GM18867 (cell line): ENCODE data around the gene ZNF518B.
"Not testable (repeated sequence)": the region's sequence is repeated elsewhere in the genome, so short reads cannot be mapped to it uniquely, and the experiment has no call there.

ENCODE experiments used
- ATAC-seq: cut with Tn5 transposase; IDR thresholded peaks from one replicate; pipeline ENCODE4 v1.9.1; 2021; ENCODE audit warnings: mild to moderate bottlenecking, moderate library complexity; ENCODE audit not compliant: unreplicated experiment

Gene ZNF518B

DNA sequence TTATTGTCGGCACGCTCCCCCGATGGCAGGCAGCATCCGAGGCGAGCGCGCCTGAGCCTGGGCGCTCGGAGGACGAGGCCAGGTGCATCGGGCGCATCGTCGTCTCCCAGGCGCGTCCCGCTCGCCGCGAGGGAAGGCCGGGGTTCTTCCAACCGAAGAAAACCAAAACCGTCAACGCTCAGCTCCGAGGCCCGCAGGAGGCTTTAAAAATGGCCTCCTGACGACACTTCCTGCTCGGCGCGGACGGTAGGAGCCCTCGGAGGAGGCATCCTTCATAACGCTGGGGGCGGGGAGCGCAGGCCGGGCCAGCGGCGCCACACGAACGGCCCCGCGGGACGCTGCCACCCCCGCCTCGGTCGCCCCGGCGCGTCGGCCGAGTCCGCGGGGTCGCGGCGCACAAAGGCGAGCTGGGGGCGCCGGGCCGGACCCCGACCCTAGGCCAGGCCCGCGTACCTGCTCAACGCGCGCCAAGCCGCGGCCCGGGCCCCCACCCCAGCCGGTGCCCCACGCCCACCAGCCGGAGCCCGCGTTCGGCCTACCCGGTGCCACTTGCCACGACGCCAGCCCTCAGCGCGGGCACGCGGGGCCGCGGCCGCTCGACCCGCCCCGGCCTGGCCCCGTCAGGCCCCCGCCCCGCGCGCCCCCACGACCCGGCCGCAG, 501 bp downstream of the ZNF518B start:
- peak; percentile 65 for ATAC-seq

DNA sequence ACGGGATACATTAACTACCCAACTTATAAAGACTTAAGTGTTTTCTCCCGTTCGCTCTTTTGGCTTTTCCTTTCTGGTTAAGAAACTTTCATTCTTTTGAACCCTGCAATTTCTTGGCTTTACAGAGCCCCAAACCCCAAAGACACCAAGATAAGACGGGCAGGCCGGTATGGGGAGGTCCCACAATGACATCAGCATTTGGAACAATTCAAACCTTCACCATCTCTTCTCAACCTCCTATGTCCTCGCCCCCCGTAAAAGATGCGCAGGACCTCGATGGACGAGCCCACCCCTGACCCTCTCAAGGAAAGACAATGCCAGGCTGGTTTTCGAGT, 999 bp downstream of the ZNF518B start:
- no peak for ATAC-seq

DNA sequence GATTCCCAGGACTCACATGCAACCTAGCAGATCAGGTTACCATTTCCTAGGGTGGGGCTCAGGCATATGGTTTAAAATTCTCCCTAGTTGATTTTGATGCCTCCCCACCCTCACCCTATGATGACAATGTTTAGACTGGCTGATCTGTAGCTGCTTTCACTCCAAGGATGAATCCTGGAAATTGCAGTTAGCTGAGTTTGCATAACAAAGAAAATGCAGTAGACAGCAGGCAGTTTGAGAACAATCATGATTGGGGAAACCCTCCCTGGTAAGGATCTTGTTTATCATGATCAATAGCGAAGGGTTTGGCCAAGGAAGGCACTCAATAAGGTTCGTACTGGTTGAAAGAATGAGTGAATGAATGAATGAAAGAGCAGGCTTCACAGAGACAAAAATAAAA, 2.1 kb downstream of the ZNF518B start:
- ATAC-seq: no peak

DNA sequence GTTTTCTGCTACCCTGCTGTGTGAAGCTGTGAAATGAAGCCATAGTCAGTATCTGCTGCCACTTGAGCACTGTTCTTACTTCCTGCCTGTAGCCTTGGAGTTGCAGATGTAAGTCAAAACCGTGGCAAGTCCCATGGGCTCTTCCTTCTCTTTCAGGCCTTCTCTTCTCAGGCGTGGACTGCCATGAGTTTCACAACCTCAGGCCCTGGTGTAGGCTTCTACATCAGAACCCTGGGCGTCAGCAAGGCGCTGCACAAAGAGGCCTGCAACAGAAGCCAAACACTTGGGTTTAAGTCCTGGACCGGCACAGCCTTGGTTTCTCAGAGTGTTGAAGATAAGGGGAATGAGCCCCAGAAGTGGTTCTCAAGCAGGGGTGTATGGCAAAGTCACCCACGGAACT, 2.5 kb downstream of the ZNF518B start:
- ATAC-seq: no peak

DNA sequence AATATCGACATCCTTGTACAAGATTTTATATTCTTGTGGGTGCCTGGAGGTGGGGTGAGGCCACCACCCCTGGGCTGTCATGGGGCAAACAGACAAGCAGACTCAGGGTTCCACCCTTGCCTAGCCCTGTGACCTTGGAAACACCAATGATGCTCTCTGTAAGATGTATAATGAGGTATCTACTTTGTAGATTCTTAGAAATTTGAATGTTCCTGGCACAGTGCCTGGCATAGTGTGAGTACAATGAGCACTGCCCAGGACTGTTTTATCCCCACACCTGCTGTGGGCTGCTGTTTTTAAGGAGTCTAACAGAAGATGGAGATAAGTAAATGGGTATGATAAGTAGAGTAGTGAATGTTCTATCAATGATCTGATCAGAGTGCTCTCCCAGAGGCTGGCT, 3.1 kb downstream of the ZNF518B start:
- no peak for ATAC-seq

DNA sequence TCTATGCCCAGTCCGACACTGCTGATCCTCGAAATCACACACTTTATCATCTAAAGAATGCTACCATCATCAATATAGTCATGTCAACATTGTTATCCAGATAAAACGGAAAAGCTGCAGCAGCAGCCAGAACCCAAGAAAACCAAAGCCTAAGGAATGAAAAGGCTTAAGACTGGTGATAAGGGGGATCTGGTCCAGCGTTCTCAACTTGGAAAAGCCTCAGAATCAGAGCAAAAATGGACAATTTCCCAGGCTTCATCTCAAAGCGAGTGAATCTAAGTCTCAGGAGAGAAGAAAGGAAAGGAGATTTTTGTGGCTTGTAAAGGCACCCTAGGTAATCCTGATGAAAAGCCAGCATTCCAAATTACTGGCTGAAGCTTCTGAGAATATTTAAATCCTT, 8.2 kb downstream of the ZNF518B start:
- ATAC-seq: no peak

DNA sequence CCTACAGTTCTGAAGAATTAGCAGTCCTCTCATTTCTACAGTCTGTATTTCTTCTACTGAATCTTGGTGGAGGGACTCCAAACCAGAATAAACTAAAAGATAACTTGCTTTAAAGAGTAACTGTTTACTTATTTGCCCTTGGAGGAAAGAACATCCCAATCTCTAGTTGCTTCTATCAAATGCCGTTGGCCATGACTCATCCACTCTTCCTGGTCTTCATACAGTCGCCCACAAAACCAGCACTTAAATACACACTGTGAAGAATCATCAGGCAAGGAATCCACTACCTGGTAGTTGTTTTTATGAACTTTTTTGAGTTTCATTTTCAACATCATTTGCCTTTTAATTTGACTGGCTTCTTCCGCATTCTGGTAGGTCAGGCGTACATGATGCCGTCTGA, 14.2 kb downstream of the ZNF518B start:
- no peak for ATAC-seq

DNA sequence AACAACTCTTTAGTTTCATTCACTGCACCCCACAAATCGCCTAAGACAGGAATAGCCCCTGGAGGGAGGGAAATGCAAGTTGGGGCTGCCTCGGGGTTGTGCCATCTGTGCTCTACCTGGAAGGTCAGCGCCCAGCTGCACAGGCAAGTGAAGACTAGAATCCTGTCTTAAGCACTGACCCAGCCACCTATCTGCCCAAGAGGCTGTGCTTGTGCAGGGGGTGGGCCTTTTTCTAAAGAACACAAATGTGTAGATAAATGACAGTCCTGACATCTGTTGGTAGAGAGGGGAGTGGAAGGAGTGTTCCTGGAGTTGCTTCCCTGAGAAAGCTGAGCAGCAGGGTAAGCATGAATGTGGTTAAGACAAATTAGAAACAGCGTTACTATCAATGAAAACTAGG, 15.7 kb downstream of the ZNF518B start:
- no peak for ATAC-seq

DNA sequence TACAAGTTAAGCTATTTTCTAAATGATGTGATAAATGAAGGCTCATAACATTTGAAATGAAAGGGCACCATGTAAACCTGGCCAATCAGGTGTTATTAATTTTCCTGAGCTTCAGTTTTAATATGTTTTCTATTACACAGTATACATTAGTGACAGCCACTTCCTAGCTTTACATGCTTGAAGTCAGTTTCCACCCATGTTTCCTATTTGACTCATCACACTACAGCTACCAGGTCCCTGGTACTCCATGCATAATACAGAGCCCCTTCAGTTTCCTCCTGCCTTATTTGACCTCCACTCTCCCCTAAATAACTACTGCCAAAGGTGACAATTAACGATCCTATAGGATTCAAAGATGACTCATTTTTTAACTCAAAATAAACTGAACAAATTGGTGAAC, 18.3 kb downstream of the ZNF518B start:
- no peak for ATAC-seq

DNA sequence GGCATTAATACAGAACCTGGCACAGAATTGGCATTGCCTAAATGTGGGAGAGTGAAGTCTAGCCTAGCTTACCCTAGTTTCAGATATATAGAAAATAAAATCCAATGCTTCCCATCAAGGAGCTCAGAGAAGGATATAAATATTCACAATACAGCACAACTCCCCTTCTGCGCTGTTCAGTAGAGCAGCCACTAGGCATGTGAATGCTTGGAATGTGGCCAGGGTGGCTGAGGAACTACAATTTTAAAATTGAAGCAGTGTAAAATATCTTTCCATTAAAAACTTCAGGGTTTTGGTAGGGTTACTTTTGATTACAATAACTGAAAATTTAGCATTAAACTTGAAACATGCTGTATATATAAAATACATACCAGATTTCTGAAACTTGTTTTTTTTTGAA, 19.5 kb downstream of the ZNF518B start:
- ATAC-seq: no peak

DNA sequence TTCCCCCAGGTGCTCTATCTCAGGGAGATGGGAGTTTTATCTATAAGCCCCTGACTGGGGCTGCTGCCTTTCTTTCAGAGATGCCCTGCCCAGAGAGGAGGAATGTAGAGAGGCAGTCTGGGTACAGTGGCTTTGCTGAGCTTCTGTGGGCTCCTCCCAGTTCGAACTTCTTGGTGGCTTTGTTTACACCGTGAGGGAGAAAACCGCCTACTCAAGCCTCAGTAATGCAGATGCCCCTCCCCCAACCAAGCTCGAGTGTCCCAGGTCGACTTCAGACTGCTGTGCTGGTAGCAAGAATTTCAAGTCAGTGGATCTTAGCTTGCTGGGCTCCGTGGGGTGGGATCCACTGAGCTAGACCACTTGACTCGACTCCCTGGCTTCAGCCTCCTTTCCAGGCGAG, 29.5 kb downstream of the ZNF518B start:
- ATAC-seq: not testable (repeated sequence)

DNA sequence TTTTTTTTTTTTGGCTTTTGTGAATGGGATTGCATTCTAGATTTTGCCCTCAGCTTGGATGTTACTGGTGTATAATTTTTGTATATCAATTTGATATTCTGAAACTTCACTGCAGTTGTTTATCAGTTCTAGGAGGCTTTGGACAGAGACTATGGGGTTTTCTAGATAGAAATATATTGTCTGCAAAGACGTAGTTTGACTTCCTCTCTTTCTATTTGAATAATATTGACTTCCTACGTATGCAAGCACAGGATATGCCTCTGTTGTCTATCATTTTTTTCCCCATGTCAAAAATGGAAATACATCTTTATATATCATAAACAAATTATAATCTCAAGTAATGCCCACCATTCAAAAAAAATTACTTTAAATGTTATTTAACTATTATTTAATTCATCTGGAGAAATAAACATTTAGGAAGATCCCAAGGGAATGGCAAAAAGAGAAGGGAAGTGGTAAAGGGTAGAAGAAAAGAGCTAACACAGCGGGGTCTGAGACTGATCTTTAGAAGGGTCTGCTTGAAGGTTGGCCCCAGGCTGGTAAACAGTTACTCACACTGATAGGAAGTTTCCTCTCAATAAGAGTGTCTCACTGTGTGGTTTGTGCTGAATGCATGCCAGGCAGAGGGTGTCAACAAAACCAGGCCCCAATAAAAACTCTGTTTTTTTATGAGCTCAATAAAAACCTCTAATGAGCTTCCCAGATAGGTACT, 35.7 kb downstream of the ZNF518B start:
- ATAC-seq: no peak

DNA sequence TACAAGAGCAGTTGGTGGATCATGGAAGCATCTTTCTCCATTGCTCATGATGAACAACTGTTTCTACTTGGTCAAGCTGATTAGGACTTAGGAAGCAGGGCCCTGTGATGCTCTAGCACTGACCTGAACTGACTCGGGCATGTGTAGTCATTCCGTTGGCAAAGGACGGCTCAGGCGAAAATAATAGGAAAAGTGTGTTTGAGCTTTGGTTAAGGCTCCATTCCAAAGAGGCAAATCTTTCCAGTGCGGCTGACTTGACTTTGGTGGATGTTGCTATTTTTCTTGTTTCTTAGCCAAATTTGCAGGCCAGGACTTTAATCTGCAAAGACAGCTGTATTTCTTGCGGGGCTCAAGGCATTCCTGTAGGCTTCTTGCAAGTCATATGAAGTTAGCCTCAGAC, 39.5 kb downstream of the ZNF518B start:
- no peak for ATAC-seq

DNA sequence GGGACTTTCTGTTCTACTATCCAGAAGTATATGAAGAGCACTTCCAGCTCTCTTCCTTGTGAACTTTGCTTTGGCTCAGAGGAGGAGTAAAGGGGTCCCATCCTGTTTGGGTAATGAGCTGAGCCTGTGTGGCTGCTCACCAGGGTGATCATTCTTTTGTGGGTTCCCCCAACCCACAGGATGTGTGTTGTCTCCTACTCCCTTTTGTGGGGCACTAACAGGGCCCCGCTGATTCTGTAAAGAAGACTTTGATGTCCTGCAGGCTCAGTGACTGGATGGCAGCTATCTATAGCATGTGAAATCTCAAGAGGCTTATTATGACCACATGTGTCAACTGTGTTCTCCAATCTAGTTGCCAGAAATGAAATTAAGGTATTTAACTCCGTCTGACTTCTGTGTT, 40.8 kb downstream of the ZNF518B start:
- no peak for ATAC-seq

DNA sequence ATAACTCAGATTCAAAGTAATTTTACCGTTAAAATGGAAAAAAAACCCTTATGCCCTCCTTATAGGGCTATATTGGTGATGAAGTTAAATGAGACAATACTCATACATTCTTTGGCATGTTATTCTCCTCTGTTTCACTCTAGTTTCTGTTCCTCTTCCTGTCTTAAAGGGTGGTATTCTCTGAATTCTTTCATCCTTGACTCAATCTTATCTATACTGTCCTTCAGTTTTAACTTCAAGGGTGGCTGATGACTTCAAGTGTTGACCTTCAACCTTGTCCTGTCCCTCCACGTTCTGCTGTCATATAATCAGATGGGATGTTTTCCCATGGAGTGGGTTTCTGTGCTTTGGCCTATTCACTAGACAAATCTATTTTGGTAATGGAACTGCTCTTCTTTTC, 44.0 kb downstream of the ZNF518B start:
- ATAC-seq: peak; percentile 92

DNA sequence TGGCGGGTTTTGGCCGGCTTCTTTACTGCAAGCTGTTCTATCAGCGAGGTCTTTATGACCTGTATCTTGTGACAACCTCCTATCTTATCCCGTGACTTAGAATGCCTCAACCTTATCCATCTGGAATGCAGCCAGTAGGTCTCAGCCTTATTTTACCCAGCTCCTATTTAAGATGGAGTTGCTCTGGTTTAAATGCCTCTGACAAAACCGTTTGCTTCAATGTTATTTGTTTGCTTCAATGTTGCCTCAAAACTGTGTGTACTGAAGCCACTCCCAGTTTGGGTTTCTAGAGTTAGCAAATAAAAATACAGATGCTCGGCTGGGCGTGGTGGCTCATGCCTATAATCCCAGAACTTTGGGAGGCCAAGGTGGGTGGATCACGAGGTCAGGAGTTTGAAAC, 51.6 kb downstream of the ZNF518B start:
- ATAC-seq: no peak

DNA sequence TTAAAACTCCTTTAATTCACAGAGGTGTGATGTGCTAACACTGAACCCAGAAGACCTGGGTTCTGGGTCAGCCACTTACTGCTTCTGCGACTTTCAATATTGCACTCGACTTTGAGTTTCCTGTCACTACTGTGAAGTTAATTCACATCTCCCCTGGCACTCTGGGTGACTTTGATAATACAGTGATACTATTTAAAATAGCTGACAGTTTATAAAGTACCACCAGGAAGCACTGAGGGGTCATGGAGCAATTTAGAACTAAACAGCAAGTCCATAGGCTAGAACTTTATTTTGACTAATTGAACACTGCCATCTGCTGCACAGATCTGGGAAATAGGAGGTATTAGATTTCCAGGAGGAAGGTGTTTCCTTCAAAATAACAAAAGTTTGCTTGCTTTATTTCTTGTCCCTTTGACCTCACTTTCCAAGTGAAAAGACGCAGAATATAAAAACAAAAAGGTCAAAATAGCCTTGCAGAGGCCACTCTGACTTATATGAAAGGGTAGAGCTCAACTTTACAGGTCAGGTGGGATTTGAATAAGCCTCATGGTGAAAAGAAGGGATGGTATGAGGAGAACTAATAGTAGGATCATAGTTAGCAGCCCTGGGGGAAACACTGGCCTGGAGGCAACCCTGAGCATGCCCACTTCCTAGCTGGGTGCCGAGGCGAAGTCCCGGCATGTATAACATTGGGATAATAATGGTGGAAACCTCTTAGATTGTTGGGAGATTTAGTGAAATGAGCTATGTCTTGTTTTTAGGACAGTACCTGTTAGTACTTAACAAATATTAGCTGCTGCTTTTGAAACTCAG, 53.4 kb downstream of the ZNF518B start:
- ATAC-seq: no peak

DNA sequence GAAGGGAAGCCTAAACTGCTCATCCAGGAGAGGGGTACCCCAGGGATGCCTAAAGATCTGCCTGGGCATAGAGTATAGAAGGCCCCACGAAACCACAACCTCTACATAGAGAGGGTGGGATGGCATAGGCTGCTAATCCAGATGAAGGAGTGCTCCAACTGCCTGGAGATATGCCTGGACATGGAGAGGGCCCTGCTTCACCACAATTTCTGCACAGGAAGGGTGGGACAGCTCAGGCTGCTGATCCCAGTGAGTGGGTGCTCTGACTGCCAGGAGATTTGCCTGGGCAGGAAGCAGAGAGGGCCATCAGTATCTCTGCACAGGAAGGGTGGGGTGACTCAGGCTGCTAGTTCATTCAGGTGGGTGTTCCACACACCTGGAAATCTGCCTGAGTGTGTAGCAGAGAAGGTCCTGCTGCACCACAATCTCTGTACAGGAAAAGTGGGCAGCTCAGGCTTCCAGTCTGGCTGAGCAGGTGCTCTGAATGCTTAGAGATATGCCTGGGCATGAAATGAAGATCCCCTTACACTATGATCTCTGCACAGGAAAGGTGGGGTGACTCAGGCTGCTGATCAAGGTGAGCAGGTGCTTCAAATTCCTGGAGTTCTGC, 61.1 kb downstream of the ZNF518B start:
- no peak for ATAC-seq
